SK-N-MC (cell line): ENCODE data around the gene DCTPP1.
A peak's percentile ranks its signal among the peaks of the same experiment; 100 is the strongest.

ENCODE experiments used
- EZH2 ChIP-seq: fragments of 200-600 bp; sonication (generic); IDR thresholded peaks from one replicate; pipeline ENCODE4 v1.6.1; 2017; ENCODE audit warnings: antibody characterized with exemption
- POLR2AphosphoS5 ChIP-seq: IDR thresholded peaks from 2 replicates; pipeline ENCODE4 v1.6.1; 2012; ENCODE audit warnings: mild to moderate bottlenecking, low read depth, low read length, borderline replicate concordance

- no peak for TF ChIP-seq EZH2
- TF ChIP-seq POLR2AphosphoS5, result peak; percentile 71; the same call in 1 of the 2 replicates
These were observed 12.1 kb downstream of the DCTPP1 start for GRCh38 chr16:30417529-30418349.
